ENCODE results near the gene CSF2RB.

CSF2RB gene

GRCh38 chr22:36936362-36937116 is 23.1 kb downstream of the CSF2RB start:
- no peak for DNase-seq (ENCODE audit: low read depth in 2 of 2)

- no peak for DNase-seq (ENCODE audit: low read depth in 2 of 2)
Observed at GRCh38 chr22:36937319-36938027, 24.0 kb downstream of the CSF2RB start.

- no peak for DNase-seq (ENCODE audit: low read depth in 2 of 2)
Observed at GRCh38 chr22:36938028-36938425, 24.6 kb downstream of the CSF2RB start.

- no peak for DNase-seq (ENCODE audit: low read depth in 2 of 2)
Observed at GRCh38 chr22:36938886-36939285, 25.5 kb downstream of the CSF2RB start.

- no peak for DNase-seq (ENCODE audit: low read depth in 2 of 2)
Observed at GRCh38 chr22:36940676-36941075, 27.2 kb downstream of the CSF2RB start.

- DNase-seq (ENCODE audit: low read depth in 2 of 2) = no peak
Observed at GRCh38 chr22:36942556-36942955, 29.1 kb downstream of the CSF2RB start.

- no peak for DNase-seq (ENCODE audit: low read depth in 2 of 2)
Observed at GRCh38 chr22:36946421-36947158, 33.2 kb downstream of the CSF2RB start.

GRCh38 chr22:36948273-36949225 is 35.1 kb downstream of the CSF2RB start:
- no peak for DNase-seq (ENCODE audit: low read depth in 2 of 2)

- DNase-seq (ENCODE audit: low read depth in 2 of 2) = no peak
Observed at GRCh38 chr22:36950797-36951590, 37.6 kb downstream of the CSF2RB start.

GRCh38 chr22:36951746-36952145 is 38.3 kb downstream of the CSF2RB start:
- no peak for DNase-seq (ENCODE audit: low read depth in 2 of 2)

- DNase-seq (ENCODE audit: low read depth in 2 of 2) = no peak
Observed at GRCh38 chr22:36953239-36954080, 40.0 kb downstream of the CSF2RB start.

- DNase-seq (ENCODE audit: low read depth in 2 of 2) = no peak
Observed at GRCh38 chr22:36954251-36955014, 41.0 kb downstream of the CSF2RB start.

- DNase-seq (ENCODE audit: low read depth in 2 of 2) = no peak
Observed at GRCh38 chr22:36955691-36956090, 42.3 kb downstream of the CSF2RB start.

- DNase-seq (ENCODE audit: low read depth in 2 of 2) = no peak
Observed at GRCh38 chr22:36958366-36958765, 44.9 kb downstream of the CSF2RB start.

GRCh38 chr22:36961626-36962025 is 48.2 kb downstream of the CSF2RB start:
- DNase-seq (ENCODE audit: low read depth in 2 of 2) = no peak

- DNase-seq (ENCODE audit: low read depth in 2 of 2) = no peak
Observed at GRCh38 chr22:36963302-36963701, 49.9 kb downstream of the CSF2RB start.

- no peak for DNase-seq (ENCODE audit: low read depth in 2 of 2)
Observed at GRCh38 chr22:36964106-36964505, 50.7 kb downstream of the CSF2RB start.

- DNase-seq (ENCODE audit: low read depth in 2 of 2) = no peak
Observed at GRCh38 chr22:36965696-36966095, 52.3 kb downstream of the CSF2RB start.

Measured in stimulated activated CD4-positive, alpha-beta T cell treated with anti-CD3 and anti-CD28 coated beads, Interleukin-1b, Interleukin-23, amount 100 ng/mL, for 4 hours (primary cell).